Endothelial cell of umbilical vein (primary cell): Measurements from ENCODE around the gene SIAH1. TPM values are rescaled to one million over a fixed set of nuclear protein-coding genes. Genes with fewer than 3 reads are reported as not detected.

Experiments
- BruUV-seq: library from RNA; stranded (reverse); fragments of 400-500 nt; replicated peaks from 2 replicates; lab custom pipeline; 2021; lab: Mats Ljungman, UMichigan
- CTCF ChIA-PET: fragments of 300-600, 350-600 bp; sonication (Branson Sonifier 250); formaldehyde crosslinking; loops from one replicate; lab custom pipeline; 2021; ENCODE audit warnings: antibody characterized with exemption, inconsistent platforms; lab: Charles Lee
- POLR2A ChIA-PET: fragments of 300-600, 350-600 bp; sonication (Branson Sonifier 250); formaldehyde crosslinking; loops from one replicate; lab custom pipeline; 2021; ENCODE audit warnings: antibody characterized with exemption, inconsistent platforms; lab: Charles Lee
- DNase-seq: peaks from one replicate; pipeline ENCODE4 v3.0.0-alpha.2; 2011; ENCODE audit warnings: low read depth, low spot score
- FAIRE-seq: peaks from 2 replicates; lab custom pipeline; 2011; peaks lifted over from hg19 to GRCh38; lab: Jason Lieb, UNC
- H2AFZ ChIP-seq: 2 replicates; pipeline ENCODE4 v1.6.0; 2012; ENCODE audit warnings: low read depth, low read length, control low read depth, inconsistent platforms
- H3K27ac ChIP-seq: 2 replicates; pipeline ENCODE4 v1.5.1; 2011; ENCODE audit warnings: low read depth, mild to moderate bottlenecking, control low read depth, low read length, moderate library complexity; ENCODE audit not compliant: insufficient read depth
- H3K27me3 ChIP-seq, 2 experiments: 2 replicates each; pipeline versions ENCODE4 v1.6.0 to v1.6.1; 2011; ENCODE audit warnings: low read length in 2 of 2, mixed read lengths in 1 of 2; ENCODE audit not compliant: control insufficient read depth in 2 of 2, insufficient read depth in 2 of 2
- H3K36me3 ChIP-seq, 2 experiments: 2 replicates in 1 of 2; 3 replicates in 1 of 2; pipeline ENCODE4 v1.5.1; 2011; ENCODE audit warnings: low read length in 2 of 2, mild to moderate bottlenecking in 1 of 2, moderate library complexity in 1 of 2; ENCODE audit not compliant: control insufficient read depth in 2 of 2, insufficient read depth in 2 of 2; ENCODE audit errors: extremely low read depth in 1 of 2
- H3K4me1 ChIP-seq: 3 replicates; pipeline ENCODE4 v1.5.1; 2011; ENCODE audit warnings: mild to moderate bottlenecking, low read length; ENCODE audit not compliant: control insufficient read depth, insufficient read depth; ENCODE audit errors: extremely low read depth
- H3K4me2 ChIP-seq: 2 replicates; pipeline ENCODE4 v1.6.1; 2011; ENCODE audit warnings: low read length, control low read depth, mixed read lengths; ENCODE audit not compliant: insufficient read depth
- H3K4me3 ChIP-seq, 3 experiments: fragments of 200-600 bp in 1 of 3; sonication (generic), shearing (Covaris generic) in 1 of 3; replicated peaks in 1 of 3; 2 replicates each; pipeline ENCODE4 v1.5.1; 2011 to 2016; ENCODE audit warnings: control low read depth in 3 of 3, low read length in 3 of 3, mild to moderate bottlenecking in 2 of 3, inconsistent platforms in 1 of 3, low read depth in 1 of 3, moderate library complexity in 1 of 3; ENCODE audit not compliant: insufficient read depth in 1 of 3
- H3K79me2 ChIP-seq: 2 replicates; pipeline ENCODE4 v1.6.0; 2012; ENCODE audit warnings: low read length, inconsistent platforms; ENCODE audit not compliant: control insufficient read depth, insufficient read depth
- H3K9ac ChIP-seq: replicated peaks from 2 replicates; pipeline ENCODE3; 2011; ENCODE audit warnings: low read length, control low read depth; ENCODE audit not compliant: insufficient read depth; ENCODE audit errors: extremely low read depth
- H3K9me1 ChIP-seq: replicated peaks from 3 replicates; pipeline ENCODE4 v1.6.0; 2011; ENCODE audit warnings: mild to moderate bottlenecking, low read length; ENCODE audit not compliant: control insufficient read depth, insufficient read depth; ENCODE audit errors: extremely low read depth
- H3K9me3 ChIP-seq: replicated peaks from 2 replicates; pipeline ENCODE4 v1.5.1; 2012; ENCODE audit warnings: low read length, inconsistent platforms; ENCODE audit not compliant: control insufficient read depth, insufficient read depth
- H4K20me1 ChIP-seq: replicated peaks from 2 replicates; pipeline ENCODE3; 2011; ENCODE audit warnings: mild to moderate bottlenecking, low read length; ENCODE audit not compliant: control insufficient read depth, insufficient read depth; ENCODE audit errors: extremely low read depth
- FOS ChIP-seq: IDR thresholded peaks from 2 replicates; pipeline ENCODE4 v1.6.1; 2011; ENCODE audit warnings: mild to moderate bottlenecking, low read length, moderate library complexity, borderline replicate concordance; ENCODE audit not compliant: insufficient read depth
- GATA2 ChIP-seq: IDR thresholded peaks from 2 replicates; pipeline ENCODE4 v1.7.0; 2011; ENCODE audit warnings: low read depth, mild to moderate bottlenecking, moderate library complexity, mixed read lengths, low read length; ENCODE audit not compliant: insufficient read length, insufficient read depth
- JUN ChIP-seq: IDR thresholded peaks from 2 replicates; pipeline ENCODE4 v1.6.1; 2011; ENCODE audit warnings: borderline replicate concordance, low read depth; ENCODE audit not compliant: insufficient read length, insufficient read depth
- MYC ChIP-seq: IDR thresholded peaks from one replicate; pipeline ENCODE4 v1.6.1; 2011; ENCODE audit warnings: mild to moderate bottlenecking, low read depth, low read length
- POLR2A ChIP-seq: IDR thresholded peaks from 2 replicates; pipeline ENCODE4 v1.6.1; 2012; ENCODE audit warnings: low read depth, mild to moderate bottlenecking, control low read depth, low read length
- dilution Hi-C: fragments of 300-500 bp; cut with MboI; formaldehyde crosslinking; loops from one replicate; pipeline ENCODE4 v1.15.0; 2019; ENCODE audit warnings: low sequenced_read_pairs; ENCODE audit not compliant: extremely low pct_ligation_motif_present
- intact Hi-C: fragments of 100-400 bp; cut with micrococcal nuclease; formaldehyde crosslinking; loops from one replicate; pipeline ENCODE4 v1.10.0; 2022
- polyA plus RNA-seq, 4 experiments: library from polyadenylated mRNA; depleted of rRNA in 3 of 4; stranded (reverse) in 3 of 4; unstranded in 1 of 4; fragments of >200 nt; gene quantifications; 2 replicates each; pipeline versions ENCODE4 v1.2.1 to v1.2.3, GENCODE V29; 2011 to 2012; ENCODE audit warnings: missing spikeins in 1 of 4
- total RNA-seq: library from RNA; stranded (reverse); gene quantifications from 2 replicates; pipeline ENCODE4 v1.2.3, GENCODE V29; 2021
- TF ChIP-seq, protein P1 (sequence below): IDR thresholded peaks from 2 replicates; pipeline ENCODE4 v1.6.1; 2011; ENCODE audit not compliant: insufficient read depth, insufficient read length
- TF ChIP-seq, protein P2 (sequence below), 2 donors: IDR thresholded peaks; 1 replicate in 1 of 2; 2 replicates in 1 of 2; pipeline ENCODE4 v1.5.1; 2011; ENCODE audit warnings: low read length in 2 of 2, mild to moderate bottlenecking in 2 of 2, moderate library complexity in 2 of 2, control low read depth in 1 of 2, inconsistent platforms in 1 of 2, low read depth in 1 of 2; ENCODE audit not compliant: insufficient read depth in 1 of 2; ENCODE audit errors: extremely low read depth in 1 of 2

Gene SIAH1
- total and polyA plus RNA-seq, 2 donors (not counting 3 experiments of a cell fraction or from before 2014, with no cell fraction given) = 14.4 to 19.9 TPM

DNA sequence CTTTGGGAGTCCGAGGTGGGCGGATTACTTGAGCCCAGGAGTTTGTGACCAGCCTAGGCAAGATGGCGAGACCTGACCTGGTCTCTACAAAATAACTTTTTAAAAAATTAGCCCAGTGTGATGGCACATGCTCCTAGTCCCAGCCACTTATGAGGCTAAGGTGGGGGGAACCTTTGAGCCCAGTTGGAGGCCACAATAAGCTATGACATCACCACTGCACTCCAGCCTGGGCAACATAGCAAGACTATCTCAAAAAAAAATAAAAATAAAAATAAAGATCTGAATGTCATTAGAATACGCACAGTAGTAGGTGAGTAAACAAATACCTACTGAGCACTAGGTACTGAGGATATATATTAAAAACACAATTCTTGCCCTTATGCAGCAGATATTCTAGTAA is 3.1 kb downstream of the SIAH1 start:
- intact Hi-C loops (loop anchor here (10.0 kb wide), 1 partner anchor 137 kb away; the partner anchor contains the start of genes ABCC11 and LONP2), dilution Hi-C loops (no loop called here)
- H3K4me1 ChIP-seq = peaks cover 18% of the 10 kb centered on the region
- H3K79me2 ChIP-seq = peaks cover 73% of the 10 kb centered on the region
- H3K4me2 ChIP-seq = no peak overlapping the region
- no peaks in the 10 kb centered on the region for H3K9me3 ChIP-seq
- H3K4me3 ChIP-seq = no peak overlapping the region
- no peak overlapping the region for H3K27ac ChIP-seq
- ChIA-PET POLR2A (no interaction called here), CTCF (no interaction called here)
- no peak for DNase-seq
- BruUV-seq = no TSS peak
- no peaks in the 10 kb centered on the region for H3K9me1 ChIP-seq
- TF ChIP-seq GATA2 = no peak
- TF ChIP-seq FOS = no peak
- H2AFZ ChIP-seq = no peak overlapping the region
- H3K36me3 ChIP-seq = no peaks in the 10 kb centered on the region
- no peaks in the 10 kb centered on the region for H3K27me3 ChIP-seq
- H3K9ac ChIP-seq = no peak overlapping the region
- no peak for FAIRE-seq
- H4K20me1 ChIP-seq = peaks cover 6% of the 10 kb centered on the region

DNA sequence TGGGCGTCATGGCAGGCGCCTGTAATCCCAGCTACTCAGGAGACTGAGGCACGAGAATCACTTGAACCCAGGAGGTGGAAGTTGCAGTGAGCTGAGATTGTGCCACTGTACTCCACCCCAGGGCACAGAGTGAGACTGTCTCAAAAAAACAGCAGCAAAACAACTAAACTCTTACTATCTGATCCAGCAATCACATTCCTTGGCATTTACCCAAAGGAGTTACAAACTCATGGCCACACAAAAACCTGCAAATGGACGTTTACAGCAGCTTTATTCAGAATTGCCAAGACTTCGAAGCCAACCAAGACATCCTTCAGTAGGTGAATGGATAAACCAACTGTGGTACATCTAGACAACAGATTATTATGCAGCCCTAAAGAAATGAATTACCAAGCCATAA is 4.0 kb downstream of the SIAH1 start:
- Histone ChIP-seq H3K79me2 (peaks cover 81% of the 10 kb centered on the region), H3K9me1 (no peaks in the 10 kb centered on the region), H3K4me2 (no peak overlapping the region), H3K27ac (no peak overlapping the region), H3K4me1 (peaks cover 18% of the 10 kb centered on the region), H4K20me1 (peaks cover 6% of the 10 kb centered on the region), H3K4me3 (no peak overlapping the region), H3K9ac (no peak overlapping the region), H3K36me3 (no peaks in the 10 kb centered on the region), H3K27me3 (no peaks in the 10 kb centered on the region), H3K9me3 (no peaks in the 10 kb centered on the region), H2AFZ (no peak overlapping the region)
- intact Hi-C loops (loop anchor here (1.0 to 10.0 kb wide), 2 partner anchors 9 to 136 kb away; partner anchors contain the start of genes ABCC11 and LONP2), dilution Hi-C loops (no loop called here)
- POLR2A ChIA-PET = no interaction called here
- DNase-seq = peak; percentile 29
- TF ChIP-seq, protein P1, sequence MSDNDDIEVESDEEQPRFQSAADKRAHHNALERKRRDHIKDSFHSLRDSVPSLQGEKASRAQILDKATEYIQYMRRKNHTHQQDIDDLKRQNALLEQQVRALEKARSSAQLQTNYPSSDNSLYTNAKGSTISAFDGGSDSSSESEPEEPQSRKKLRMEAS = no peak
- no peak for TF ChIP-seq POLR2A
- TF ChIP-seq JUN = no peak
- TF ChIP-seq GATA2 = no peak
- no peak for TF ChIP-seq FOS
- TF ChIP-seq, protein P2, sequence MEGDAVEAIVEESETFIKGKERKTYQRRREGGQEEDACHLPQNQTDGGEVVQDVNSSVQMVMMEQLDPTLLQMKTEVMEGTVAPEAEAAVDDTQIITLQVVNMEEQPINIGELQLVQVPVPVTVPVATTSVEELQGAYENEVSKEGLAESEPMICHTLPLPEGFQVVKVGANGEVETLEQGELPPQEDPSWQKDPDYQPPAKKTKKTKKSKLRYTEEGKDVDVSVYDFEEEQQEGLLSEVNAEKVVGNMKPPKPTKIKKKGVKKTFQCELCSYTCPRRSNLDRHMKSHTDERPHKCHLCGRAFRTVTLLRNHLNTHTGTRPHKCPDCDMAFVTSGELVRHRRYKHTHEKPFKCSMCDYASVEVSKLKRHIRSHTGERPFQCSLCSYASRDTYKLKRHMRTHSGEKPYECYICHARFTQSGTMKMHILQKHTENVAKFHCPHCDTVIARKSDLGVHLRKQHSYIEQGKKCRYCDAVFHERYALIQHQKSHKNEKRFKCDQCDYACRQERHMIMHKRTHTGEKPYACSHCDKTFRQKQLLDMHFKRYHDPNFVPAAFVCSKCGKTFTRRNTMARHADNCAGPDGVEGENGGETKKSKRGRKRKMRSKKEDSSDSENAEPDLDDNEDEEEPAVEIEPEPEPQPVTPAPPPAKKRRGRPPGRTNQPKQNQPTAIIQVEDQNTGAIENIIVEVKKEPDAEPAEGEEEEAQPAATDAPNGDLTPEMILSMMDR (IDR thresholded peaks at IDR 0.05; ENCODE audit: extremely low read depth in 1 of 2, insufficient read depth in 1 of 2, low read depth in 1 of 2, low read length in 2 of 2) = no peak
- TF ChIP-seq MYC = no peak
- no peak for FAIRE-seq
- BruUV-seq = no TSS peak
- CTCF ChIA-PET = interaction anchor here (1.1 to 2.0 kb wide), 2 partner anchors 13 to 16 kb away, joined by 7 to 10 read pairs; no protein-coding TSS in a partner anchor
